ACC112 (cell line): Measurements from ENCODE around the gene GSC2.

Experiments
- H2AFZ ChIP-seq: fragments of 200-600 bp; sonication (generic); one replicate; pipeline ENCODE4 v1.6.0; 2017; ENCODE audit warnings: antibody characterized with exemption, low read length; ENCODE audit not compliant: unreplicated experiment
- H3K27ac ChIP-seq: fragments of 200-600 bp; sonication (generic); 2 replicates; pipeline ENCODE4 v1.5.1; 2014; ENCODE audit warnings: low read depth, mild to moderate bottlenecking, antibody characterized with exemption, low read length, moderate library complexity
- H3K27me3 ChIP-seq: fragments of 200-600 bp; sonication (generic); 2 replicates; pipeline ENCODE4 v1.6.1; 2014; ENCODE audit warnings: mild to moderate bottlenecking, antibody characterized with exemption, low read length, moderate library complexity, mixed read lengths; ENCODE audit not compliant: insufficient read depth
- H3K36me3 ChIP-seq: fragments of 200-600 bp; sonication (generic); 2 replicates; pipeline ENCODE4 v1.6.1; 2016; ENCODE audit warnings: mild to moderate bottlenecking, antibody characterized with exemption, low read length, moderate library complexity, mixed read lengths; ENCODE audit not compliant: insufficient read depth
- H3K4me1 ChIP-seq: fragments of 200-600 bp; sonication (generic); one replicate; pipeline ENCODE4 v1.6.1; 2016; ENCODE audit warnings: low read length, mixed read lengths; ENCODE audit not compliant: insufficient read depth, unreplicated experiment, control insufficient read depth
- H3K4me3 ChIP-seq: fragments of 200-600 bp; sonication (generic); 2 replicates; pipeline ENCODE4 v1.5.1; 2014; ENCODE audit warnings: mild to moderate bottlenecking, low read depth, low read length
- H3K79me2 ChIP-seq: fragments of 200-600 bp; sonication (generic); one replicate; pipeline ENCODE4 v1.6.0; 2016; ENCODE audit warnings: low read length; ENCODE audit not compliant: control insufficient read depth, unreplicated experiment, insufficient read depth

GSC2 gene

DNA sequence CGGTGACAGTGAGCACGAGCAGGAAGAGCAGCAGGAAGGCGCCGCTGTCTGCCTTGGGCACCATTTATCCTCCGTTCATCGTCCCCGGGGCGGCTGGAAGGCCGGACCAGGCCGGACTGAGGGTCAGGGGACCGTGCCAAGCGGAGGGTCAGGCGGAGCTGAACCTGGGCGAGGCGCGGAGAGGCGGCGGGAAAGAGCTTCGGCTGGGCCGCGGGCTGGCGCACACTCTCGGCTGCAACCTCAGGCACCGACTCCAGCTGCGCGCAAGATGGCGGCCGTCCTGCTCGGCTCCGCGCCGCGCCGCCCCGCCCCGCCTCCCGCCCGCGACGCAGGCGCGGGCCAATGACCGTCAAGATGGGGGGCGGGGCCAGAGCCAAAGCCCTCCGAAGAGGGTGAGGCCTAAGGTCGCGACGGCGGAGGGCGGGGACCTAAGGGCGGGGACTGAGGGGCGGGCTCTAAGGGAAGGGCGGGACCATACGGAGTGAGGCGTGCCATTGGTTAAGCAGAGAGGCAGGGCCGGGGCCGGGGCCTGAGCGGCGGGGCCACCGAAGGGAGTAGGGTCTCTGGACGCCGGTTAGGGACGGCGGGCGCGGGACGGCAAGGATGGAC lies 27.8 kb downstream of the GSC2 start, which contains the start of gene DGCR2:
TSS of gene DGCR2 (minus strand) at position 270 of the 609 bp plus-strand sequence. CDS start at position 64, 206 bp downstream.
- peak within 1 kb of the TSS; percentile 97 for H2AFZ ChIP-seq
- H3K79me2 ChIP-seq: peaks cover 44% of the 10 kb centered on the region

DNA sequence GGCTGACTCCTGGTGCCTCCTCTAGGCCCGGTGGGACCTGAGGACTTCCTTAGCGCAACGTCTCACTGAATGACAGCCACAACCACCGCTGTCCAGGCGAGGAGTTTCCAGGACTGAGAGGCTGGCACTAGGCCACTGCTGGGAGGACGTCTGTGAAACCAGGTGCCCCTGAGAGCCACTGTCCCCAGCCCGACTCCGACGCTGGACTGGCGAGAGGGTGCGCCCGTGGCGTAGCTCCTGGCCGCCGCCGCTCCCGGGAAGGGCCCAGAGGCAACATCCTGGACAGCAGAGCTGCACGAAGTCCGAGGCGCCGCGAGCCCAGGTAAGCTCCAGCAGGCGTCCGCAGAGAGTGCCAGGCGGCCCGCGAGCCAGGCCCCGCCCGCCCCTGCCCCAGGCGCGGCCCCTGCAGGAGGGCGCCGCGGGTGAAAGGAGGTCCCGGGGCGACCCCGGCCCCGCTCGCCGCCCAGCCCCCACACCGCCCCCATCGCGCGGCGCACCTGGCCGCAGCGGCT lies 28.4 kb downstream of the GSC2 start:
- peaks cover 49% of the 10 kb centered on the region for H3K79me2 ChIP-seq
- peaks cover 5% of the 10 kb centered on the region for H3K4me1 ChIP-seq
- no peaks in the 10 kb centered on the region for H3K27me3 ChIP-seq
- H3K36me3 ChIP-seq: no peaks in the 10 kb centered on the region
- peak overlapping the region; percentile 97 for H2AFZ ChIP-seq
- no peak overlapping the region for H3K27ac ChIP-seq
- H3K4me3 ChIP-seq: peak overlapping the region; percentile 97

More for the DNA sequence above, 27.8 kb downstream of the GSC2 start, which contains the start of gene DGCR2:
- H3K27ac ChIP-seq: no peak within 1 kb of the TSS
- H3K4me1 ChIP-seq: peaks cover 5% of the 10 kb centered on the region
- no peaks in the 10 kb centered on the region for H3K36me3 ChIP-seq
- H3K27me3 ChIP-seq: no peaks in the 10 kb centered on the region
- peak within 1 kb of the TSS; percentile 97 for H3K4me3 ChIP-seq

DNA sequence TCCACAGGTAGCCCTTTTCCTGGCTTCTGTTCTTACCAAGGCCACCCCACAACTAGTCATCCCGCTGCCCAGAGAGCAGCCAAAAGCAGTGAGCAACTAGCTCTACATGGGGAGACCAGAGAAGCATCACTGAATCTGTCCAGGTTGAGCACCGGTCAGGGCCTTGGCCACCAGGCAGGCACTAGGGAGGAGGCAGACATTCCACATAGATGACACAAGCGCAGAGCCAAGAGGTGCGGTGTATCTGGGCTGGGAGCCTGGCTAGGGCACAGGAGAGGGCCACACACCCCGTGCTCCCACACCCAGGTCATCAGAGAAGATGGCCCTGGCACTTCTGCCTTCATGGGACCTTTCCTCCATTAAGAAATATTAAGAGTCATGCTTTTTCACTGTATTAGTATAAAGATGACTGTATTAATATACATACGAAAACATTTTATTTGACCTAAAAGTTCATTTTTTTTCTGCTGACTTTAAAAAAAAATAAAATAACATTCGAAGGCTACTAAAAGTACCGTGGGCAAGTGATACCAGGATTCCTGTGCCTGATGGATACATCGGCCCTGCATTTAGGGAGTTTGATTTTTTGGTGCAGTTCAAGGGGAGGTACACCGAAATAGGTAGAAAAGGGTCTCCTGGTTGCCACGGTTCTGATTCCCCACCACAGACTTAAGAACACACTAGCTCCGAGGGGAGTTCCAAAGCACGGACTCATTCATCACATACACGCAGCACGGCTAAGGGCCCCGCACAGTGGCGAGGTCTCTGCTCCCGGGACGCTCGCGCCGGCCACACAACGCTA lies 29.1 kb downstream of the GSC2 start:
- H3K79me2 ChIP-seq: peaks cover 56% of the 10 kb centered on the region
- H3K27me3 ChIP-seq: no peaks in the 10 kb centered on the region
- no peak overlapping the region for H3K27ac ChIP-seq
- H3K36me3 ChIP-seq: no peaks in the 10 kb centered on the region
- H3K4me3 ChIP-seq: peak overlapping the region; percentile 97
- peaks cover 5% of the 10 kb centered on the region for H3K4me1 ChIP-seq
- H2AFZ ChIP-seq: no peak overlapping the region

DNA sequence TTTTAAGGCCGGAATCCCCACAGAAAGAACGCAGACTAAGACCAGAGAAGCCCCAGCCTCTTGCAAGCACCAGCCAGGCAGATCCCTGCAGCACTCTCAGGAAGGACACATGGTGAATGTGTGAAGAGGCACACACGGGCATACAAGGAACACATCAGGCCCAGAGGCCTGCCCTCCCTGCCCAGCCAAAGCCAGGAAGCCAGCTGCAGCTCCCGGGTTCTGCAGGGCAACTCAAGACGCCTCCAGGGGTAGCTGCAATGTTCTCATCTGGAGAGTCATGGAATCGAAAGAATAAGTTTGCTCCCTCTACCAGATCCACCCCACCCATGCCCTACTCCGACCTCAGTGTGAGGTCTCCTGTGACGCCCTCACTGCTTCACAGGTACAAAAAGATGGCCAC lies 30.1 kb downstream of the GSC2 start:
- H3K27ac ChIP-seq: no peak overlapping the region
- peaks cover 66% of the 10 kb centered on the region for H3K79me2 ChIP-seq
- no peaks in the 10 kb centered on the region for H3K36me3 ChIP-seq
- no peak overlapping the region; the same call in 1 of the 2 replicates for H3K4me3 ChIP-seq
- no peak overlapping the region for H2AFZ ChIP-seq
- H3K4me1 ChIP-seq: peaks cover 5% of the 10 kb centered on the region
- no peaks in the 10 kb centered on the region for H3K27me3 ChIP-seq

DNA sequence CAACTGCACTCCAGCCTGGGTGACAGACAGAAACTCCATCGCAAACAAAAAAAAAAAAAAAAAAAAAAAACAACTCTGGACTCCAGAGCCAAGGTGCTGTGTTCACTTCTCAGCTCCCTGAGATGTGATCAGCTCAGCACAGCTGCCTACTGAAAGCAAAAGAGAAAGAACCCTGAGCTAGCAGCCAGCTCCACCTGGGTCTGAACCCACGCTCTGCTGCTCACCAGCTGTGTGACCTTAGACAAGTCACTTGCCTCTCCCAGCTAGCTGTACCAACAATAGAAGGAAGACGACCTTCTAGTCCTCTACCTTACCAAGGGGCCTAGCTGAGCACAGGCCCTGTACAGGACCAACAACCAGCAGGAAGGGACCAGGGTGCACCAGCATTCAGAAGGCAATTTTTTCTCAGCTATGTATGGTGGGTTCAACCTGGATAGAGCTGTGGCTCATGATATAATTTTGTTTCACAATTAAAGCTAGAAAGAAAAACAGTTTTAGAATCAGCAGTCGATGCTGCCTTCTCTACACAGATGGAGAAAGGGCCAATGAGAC lies 31.7 kb downstream of the GSC2 start:
- Histone ChIP-seq H3K4me3 (no peak overlapping the region), H3K79me2 (peaks cover 71% of the 10 kb centered on the region)

DNA sequence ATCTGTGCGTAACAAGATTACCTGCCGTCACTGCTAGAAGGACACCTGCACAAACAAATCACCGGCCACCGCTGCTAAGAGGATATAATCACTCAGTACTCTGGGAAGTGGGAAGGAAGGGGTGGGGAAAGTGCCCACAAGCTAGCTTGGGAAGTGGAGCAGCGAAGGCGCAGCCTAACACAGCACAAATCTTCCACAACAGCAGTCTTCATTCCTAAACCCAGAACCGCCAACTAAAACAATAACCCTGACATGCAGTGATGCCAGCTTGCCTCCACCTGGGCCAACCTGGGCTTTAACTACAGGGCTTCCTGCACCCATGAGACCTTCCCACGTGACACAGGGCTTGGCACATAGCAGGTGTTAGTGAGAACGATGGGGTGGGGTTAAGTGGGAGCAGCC lies 33.0 kb downstream of the GSC2 start:
- no peak overlapping the region for H3K4me3 ChIP-seq
- H2AFZ ChIP-seq: no peak overlapping the region
- H3K27me3 ChIP-seq: no peaks in the 10 kb centered on the region
- H3K36me3 ChIP-seq: no peaks in the 10 kb centered on the region
- H3K27ac ChIP-seq: no peak overlapping the region
- H3K4me1 ChIP-seq: peaks cover 5% of the 10 kb centered on the region
- H3K79me2 ChIP-seq: peaks cover 77% of the 10 kb centered on the region

More for the DNA sequence above, 31.7 kb downstream of the GSC2 start:
- Histone ChIP-seq H3K36me3 (no peaks in the 10 kb centered on the region), H3K27ac (no peak overlapping the region), H2AFZ (no peak overlapping the region), H3K27me3 (no peaks in the 10 kb centered on the region), H3K4me1 (peaks cover 5% of the 10 kb centered on the region)

DNA sequence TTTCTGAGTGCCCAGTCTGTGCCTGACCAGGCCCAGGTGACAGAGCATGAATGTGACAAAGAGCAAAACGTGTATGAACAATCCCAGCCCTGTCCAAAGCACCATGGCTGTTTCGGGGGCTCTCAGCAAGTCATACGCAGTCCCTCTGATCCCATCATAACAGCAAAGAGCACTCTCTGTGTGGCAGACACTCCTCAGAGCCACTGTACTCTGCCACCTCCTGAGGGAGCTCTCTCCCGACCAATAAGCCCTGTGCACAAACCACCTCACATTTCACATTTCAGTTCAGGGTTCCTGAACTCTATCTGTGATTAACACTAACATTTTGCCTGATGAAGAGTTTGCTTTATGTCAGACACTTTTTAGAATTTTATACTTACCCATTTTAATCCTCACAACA lies 34.5 kb downstream of the GSC2 start:
- Histone ChIP-seq H3K36me3 (no peaks in the 10 kb centered on the region), H3K79me2 (peaks cover 68% of the 10 kb centered on the region), H3K27ac (no peak overlapping the region)

DNA sequence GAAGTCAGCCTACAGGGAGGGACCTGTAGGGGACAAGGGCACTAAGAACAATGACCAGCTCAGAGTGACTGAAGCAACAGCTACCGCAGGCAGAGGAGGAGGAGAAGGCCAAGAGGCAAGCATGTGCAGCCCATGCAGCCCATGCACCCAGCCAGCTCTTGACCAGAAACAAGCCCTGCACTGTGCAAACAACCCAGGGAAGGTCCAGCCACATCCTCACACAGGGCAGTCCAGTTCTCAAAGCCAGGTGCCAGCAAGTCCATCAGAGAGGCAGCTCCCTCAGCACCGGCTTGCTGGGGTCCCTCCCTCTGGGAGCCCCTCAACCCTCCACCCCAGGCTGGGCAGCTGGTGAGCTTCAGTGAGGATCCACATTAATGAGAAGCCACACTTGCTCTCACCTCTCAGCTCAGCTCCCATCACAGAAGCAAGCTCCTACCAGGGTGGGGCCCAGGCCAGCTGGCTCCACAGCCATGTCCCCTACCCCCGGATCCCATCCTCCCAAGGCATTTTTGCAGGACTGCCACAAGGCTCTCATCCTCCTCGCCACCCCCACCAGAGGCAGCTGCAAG lies 35.0 kb downstream of the GSC2 start:
- Histone ChIP-seq H3K4me1 (peaks cover 2% of the 10 kb centered on the region), H3K36me3 (no peaks in the 10 kb centered on the region), H3K4me3 (no peak overlapping the region), H3K27ac (no peak overlapping the region), H3K27me3 (no peaks in the 10 kb centered on the region), H3K79me2 (peaks cover 63% of the 10 kb centered on the region), H2AFZ (no peak overlapping the region)

More for the DNA sequence above, 34.5 kb downstream of the GSC2 start:
- Histone ChIP-seq H2AFZ (no peak overlapping the region), H3K4me3 (no peak overlapping the region), H3K27me3 (no peaks in the 10 kb centered on the region), H3K4me1 (peaks cover under 1% of the 10 kb centered on the region)

DNA sequence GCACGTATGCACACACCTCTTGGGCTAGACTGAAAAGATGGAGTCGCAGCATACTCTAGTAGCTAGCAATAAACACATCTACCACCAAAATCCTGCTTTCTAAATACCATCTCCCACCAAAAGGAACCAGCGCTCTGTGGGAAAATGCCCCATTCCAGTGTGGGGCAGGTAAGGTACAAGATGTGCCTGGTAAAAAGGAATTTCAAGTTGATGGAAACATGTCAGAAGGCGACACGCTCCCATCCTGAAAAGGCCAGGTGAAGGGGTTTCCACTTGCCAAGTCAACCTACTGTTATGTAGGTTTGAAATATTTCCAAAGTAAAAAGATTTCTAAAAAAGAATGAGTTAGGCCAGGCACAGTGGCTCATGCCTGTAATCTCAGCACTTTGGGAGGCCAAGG lies 36.7 kb downstream of the GSC2 start:
- Histone ChIP-seq H3K27me3 (no peaks in the 10 kb centered on the region), H2AFZ (no peak overlapping the region), H3K36me3 (no peaks in the 10 kb centered on the region), H3K27ac (no peak overlapping the region), H3K4me1 (peaks cover 16% of the 10 kb centered on the region), H3K79me2 (peaks cover 54% of the 10 kb centered on the region), H3K4me3 (no peak overlapping the region)

DNA sequence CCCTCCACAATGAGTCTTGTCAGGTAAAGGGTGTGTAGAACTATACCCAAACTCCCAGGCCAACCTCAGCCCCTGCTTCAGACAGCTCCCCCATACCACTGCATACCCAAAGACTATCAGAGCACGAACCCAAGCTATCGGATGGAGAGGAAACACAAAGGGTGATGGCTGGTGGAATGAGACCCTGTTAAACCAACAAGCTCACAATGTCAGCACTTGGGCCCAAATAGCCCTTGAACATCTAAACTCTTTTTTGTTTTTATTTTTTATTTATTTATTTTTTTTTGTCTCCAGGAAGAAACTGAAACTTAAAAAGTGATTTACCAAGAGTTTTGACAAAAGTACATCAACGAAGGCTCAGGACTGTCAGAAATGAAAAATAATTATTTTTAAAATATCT lies 38.5 kb downstream of the GSC2 start:
- H3K4me1 ChIP-seq: peaks cover 16% of the 10 kb centered on the region

More for the DNA sequence above, 38.5 kb downstream of the GSC2 start:
- Histone ChIP-seq H3K27ac (no peak overlapping the region), H3K27me3 (no peaks in the 10 kb centered on the region), H3K36me3 (no peaks in the 10 kb centered on the region), H3K4me3 (no peak overlapping the region), H2AFZ (no peak overlapping the region), H3K79me2 (peaks cover 52% of the 10 kb centered on the region)
